HG02884 (cell line): Measurements from ENCODE around the gene SETSIP.
"Not testable (repeated sequence)": the region's sequence is repeated elsewhere in the genome, so short reads cannot be mapped to it uniquely, and the experiment has no call there.

Source experiments
- ATAC-seq: cut with Tn5 transposase; IDR thresholded peaks from one replicate; pipeline ENCODE4 v1.9.1; 2021; ENCODE audit warnings: mild to moderate bottlenecking, moderate library complexity; ENCODE audit not compliant: unreplicated experiment

SETSIP gene

GRCh38 chr1:92065042-92065441 is 10.2 kb downstream of the SETSIP start:
- ATAC-seq = no peak

GRCh38 chr1:92051948-92052347 is 23.3 kb downstream of the SETSIP start:
- ATAC-seq = no peak

- ATAC-seq = no peak
These were observed 29.3 kb downstream of the SETSIP start for GRCh38 chr1:92045766-92046495.

GRCh38 chr1:92043621-92044020 is 31.6 kb downstream of the SETSIP start:
- ATAC-seq = no peak

GRCh38 chr1:92040971-92041370 is 34.2 kb downstream of the SETSIP start:
- no peak for ATAC-seq

- ATAC-seq = no peak
These were observed 36.4 kb downstream of the SETSIP start for GRCh38 chr1:92038695-92039346.

- no peak for ATAC-seq
These were observed 37.8 kb downstream of the SETSIP start for GRCh38 chr1:92037400-92037799.

GRCh38 chr1:92031281-92032110 is 43.7 kb downstream of the SETSIP start:
- ATAC-seq = no peak

- ATAC-seq = no peak
These were observed 44.5 kb downstream of the SETSIP start for GRCh38 chr1:92030656-92031107.

- ATAC-seq = no peak
These were observed 45.8 kb downstream of the SETSIP start for GRCh38 chr1:92029241-92029922.

GRCh38 chr1:92026806-92027205 is 48.4 kb downstream of the SETSIP start:
- ATAC-seq = no peak

- ATAC-seq = not testable (repeated sequence)
These were observed 49.2 kb downstream of the SETSIP start for GRCh38 chr1:92026042-92026441.
